CMK (cell line): Measurements from ENCODE around the gene SDSL.

Experiments
- DNase-seq: peaks from one replicate; pipeline ENCODE4 v3.0.0-alpha.2; 2010; ENCODE audit warnings: low read depth

SDSL gene

DNA sequence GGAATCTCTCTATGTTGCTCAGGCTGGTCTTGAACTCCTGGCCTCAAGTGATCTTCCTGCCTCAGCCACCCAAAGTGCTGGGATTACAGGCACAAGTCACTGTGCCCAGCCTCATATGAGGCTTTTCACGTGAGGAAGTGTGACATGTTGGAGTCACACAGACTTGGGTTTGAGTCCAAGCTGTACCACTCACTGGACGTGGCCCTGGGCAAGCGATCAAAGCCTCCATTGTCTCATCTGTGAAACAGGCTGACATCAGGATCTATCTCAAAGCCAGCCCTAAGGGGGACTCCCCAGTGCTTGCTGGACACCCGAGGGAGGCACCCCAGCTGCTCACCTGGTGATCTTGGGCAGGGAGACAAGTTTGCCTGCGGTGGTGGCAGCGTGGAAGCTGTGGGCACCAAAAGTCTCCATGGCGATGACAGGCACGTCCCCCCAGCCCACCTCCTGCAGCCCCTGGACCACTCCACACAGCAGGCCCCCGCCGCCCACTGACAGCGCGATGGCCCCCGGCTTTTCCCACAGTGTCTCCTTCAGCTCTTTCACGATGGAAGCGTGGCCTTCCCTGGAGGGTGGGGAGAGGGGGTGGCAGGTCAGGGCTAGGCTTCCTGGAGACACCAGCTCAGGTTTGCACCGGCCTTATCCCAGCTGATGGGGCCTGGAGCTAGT lies 25.2 kb upstream of the SDSL start:
- DNase-seq: no peak

DNA sequence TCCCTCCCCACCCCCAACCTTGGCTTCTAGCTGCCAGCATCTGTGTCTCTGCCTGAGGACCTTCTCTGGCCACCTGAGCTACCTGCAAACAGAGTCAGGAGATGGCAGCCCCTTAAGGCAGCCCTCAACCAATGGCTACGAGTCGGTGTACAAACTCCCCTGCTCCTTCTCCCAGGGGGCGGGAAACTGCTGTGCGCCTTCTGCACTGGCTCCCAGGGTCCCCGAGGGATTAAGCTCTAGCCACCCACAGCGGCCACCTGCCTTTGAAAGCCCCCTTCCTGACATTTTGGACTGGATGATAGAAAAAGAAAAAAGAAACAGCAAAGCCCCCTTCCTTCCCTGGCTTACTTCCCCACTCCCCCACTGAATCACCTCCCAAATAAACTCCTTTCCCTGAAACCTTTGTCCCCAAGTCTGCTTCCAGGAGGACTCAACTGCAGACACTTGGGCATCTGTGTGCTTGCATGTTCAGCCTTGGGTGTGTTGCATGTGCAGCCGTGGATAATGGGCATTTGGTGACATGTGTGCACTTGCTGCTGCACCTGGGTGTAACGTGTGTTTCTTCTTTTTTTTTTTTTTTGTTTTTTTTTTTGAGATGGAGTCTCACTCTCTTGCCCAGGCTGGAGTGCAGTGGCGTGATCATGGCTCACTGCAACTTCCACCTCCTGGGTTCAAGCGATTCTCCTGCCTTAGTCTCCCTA lies 24.5 kb upstream of the SDSL start:
- DNase-seq: no peak

DNA sequence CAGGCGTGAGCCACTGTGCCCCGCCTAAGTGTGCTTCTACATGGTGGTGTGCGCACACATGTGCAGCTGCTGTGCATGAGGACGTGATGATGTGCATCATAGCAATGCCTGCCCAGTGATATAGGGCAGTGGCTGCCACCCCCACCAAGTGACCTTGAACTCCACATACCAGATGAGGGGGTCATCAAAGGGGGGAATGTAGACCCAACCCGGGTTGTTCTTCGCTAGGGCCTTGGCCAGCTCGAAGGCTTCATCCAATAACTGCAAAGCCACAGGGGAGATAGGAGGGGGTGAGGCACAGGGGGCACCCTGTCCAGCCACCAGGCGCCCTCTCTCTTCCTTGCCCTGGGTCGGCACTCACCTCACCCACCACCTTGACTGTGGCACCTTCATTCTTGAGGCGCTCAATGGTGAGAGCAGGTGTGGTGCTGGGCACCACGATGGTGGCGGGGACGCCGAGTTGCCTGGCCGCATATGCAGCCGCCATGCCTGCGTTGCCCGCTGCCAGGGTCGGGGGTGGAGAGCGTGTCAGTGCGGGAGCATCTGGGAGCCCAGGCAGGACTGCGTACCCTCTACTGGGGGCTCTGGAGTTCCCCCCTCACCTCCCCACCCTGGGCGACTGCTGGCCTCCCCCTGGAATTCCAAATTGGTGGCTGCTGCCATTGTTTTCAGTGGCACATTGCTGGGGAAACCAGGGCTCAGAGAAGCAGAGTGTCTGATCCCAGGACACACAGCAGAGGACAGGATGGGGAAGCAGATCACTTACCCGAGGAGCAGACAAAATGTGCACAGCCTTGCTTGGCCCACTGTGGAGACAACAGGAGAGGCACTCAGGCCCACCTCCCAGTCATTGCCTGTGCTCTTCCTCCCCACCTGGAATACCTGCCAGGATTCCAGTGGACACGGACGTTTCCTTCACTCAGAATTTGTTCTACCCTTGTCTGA lies 23.6 kb upstream of the SDSL start:
- no peak for DNase-seq

DNA sequence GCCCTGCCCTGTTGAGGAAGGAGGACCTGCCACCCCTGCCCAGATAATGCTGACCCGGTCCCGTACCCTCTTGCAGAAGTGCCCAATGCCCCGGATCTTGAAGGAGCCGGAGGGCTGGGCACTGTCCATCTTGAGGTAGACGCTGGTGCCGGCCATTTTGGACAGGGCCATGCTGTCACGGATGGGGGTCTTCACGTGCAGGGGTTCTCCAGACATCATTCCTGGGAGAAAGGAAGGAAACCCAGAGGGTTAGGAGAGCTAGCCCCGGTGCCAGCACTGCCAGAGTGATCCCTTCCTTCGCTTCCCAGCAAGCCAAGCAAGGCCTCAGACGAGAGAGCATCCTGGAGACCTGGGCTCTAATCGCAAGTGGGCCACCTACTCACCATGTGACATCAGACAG lies 22.7 kb upstream of the SDSL start:
- no peak for DNase-seq

DNA sequence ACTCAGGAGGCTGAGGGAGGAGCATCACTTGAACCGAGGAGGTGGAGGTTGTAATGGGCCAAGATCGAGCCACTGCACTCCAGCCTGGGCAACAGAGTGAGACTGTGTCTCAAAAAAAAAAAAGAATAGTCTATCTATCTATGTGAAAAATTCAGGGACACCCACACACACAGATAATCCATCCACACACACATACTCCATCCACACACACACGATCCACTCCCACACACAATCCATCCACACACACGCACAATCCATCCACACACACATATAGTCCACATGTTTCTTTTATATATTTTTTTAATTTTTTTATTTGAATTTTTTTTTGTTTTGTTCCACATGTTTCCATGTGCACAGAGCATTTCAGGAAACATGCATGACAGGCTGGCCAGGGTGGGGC lies 21.8 kb upstream of the SDSL start:
- DNase-seq: no peak

DNA sequence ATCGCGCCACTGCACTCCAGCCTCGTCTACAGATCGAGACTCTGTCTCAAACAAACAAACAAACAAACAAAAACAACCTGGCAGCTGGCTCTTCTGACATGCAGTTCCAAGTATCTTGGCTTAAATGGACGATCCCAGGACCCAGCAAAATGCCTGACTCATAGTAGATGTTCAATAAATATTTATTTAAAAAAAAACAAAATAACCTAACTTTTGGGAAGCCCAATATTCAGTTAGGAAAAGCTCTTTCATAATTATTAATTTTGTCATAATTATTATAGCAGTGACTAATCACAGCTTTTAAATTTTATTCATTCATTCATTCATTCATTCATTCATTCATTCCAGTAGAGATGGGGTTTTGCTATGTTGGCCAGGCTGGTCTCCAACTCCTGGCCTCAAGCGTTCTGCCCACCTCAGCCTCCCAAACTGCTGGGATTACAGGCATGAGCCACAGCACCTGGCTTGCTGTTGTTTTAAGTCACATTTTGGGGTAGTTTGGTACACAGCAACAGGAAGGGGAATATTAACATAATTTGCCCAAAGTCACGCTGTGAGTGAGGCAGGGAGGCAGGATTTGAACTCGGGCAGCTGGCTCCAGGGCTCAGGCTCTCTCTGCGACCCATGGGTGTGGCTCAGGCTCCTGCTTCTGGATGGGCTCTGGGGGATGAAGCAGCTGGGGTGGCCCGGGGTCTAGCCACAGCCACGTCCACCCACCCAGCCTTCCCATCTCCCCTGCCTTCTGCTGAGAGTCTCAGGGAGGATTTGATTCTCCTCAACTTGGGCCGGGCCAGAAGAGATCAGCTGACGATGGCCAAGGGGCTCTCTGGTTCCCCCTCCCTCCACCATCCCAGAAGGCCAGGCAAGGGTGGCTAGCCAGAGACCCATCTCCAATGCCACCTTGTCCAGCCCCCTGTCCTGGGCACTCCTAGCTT lies 20.8 kb upstream of the SDSL start:
- DNase-seq: no peak

DNA sequence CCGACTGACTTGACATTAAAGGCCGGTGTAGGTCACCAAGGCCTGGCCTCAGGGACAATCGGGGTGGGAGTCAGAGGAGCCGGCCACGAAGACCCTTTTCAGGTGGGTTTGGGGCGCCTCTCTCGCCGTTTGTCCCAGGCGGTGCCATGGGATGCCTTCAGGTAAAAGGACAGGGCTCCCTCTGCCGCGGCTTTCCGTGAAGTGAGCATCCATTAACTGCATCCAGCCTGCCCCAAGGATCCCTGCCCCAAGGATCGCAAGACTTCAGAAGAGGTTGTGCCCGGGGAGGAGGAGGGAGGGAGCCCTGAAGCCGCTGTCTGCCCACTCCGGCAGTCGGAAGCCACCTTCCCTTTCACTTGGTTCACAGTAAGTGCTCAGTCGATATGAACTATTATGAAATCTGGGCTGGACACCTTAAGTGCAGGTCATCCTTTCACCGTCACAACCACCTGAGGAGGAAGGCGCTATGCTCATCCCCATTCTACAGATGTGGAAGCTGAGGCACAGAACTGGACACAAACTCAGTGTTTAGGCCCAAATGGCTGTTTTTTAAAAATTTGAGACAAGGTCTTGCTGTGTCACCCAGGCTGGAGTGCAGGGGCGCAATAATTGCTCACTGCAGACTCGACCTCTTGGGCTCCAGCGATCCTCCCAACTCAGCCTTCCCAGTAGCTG lies 19.5 kb upstream of the SDSL start:
- DNase-seq: no peak

DNA sequence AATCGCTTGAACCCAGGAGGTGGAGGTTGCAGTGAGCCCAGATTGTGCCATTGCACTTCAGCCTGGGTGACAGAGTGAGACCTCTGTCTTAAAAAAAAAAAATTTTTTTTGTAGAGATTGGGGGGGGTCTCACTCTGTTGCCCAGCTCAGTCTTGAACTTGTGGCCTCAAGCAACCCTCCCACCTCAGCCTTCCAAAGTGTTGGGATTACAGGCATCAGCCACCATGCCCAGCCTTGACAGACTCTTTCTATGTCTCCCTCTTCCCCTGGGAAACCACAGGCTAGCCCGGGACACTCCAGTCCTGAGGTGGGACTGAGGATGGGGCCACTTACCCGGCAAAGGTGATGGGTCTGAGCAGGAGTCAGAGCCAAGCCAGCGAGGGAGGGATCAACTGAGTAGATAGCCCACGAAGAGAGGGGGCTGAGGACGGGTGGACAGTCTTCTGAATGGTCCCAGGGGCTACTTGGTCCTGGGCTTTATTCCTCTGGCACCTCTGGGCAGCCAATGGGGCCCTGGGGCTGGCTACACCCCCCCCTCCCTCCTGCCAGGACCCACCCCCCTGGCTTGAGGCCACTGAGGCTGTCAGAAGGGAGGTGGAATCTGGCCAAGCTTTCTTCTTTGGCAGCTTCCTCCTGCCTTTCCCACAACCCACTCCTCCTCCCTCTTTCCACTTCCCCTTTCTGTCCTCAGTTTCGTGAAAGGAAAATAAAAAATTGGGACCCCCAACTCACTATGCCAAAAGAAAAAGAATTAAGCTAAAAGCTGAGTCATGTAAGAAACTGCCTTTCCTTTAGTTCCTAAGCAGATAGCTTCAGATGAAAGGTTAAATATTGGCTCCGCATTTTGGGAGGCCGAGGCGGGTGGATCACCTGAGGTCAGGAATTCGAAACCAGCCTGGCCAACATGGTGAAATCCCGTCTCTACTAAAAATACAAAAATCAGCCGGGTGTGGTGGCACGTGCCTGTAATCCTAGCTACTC lies 18.5 kb upstream of the SDSL start, which contains the start of gene SDS:
SDS (minus strand) TSS at position 453 of the 981 bp plus-strand sequence. CDS start 4,179 bp downstream, outside the sequence.
- no peak for DNase-seq

DNA sequence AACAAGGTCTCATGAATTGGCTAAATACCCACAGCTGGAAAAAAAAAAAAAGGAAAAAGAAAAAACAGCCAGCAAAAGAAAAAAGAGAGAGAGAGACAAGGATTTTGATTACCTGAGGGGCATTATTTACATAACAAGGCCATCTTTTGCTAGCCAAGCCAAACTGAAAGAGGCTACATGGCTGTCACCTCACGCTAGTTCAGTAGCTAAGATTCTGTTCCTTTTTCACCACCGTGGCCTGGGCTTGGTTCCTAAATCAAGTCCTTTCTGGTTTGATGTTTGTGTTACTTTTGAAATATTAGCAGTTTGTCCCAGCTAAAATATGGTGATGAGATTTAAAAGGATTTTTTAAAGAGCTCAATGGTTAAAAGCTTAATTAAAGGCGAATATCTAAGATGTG lies 16.5 kb upstream of the SDSL start:
- DNase-seq: no peak

DNA sequence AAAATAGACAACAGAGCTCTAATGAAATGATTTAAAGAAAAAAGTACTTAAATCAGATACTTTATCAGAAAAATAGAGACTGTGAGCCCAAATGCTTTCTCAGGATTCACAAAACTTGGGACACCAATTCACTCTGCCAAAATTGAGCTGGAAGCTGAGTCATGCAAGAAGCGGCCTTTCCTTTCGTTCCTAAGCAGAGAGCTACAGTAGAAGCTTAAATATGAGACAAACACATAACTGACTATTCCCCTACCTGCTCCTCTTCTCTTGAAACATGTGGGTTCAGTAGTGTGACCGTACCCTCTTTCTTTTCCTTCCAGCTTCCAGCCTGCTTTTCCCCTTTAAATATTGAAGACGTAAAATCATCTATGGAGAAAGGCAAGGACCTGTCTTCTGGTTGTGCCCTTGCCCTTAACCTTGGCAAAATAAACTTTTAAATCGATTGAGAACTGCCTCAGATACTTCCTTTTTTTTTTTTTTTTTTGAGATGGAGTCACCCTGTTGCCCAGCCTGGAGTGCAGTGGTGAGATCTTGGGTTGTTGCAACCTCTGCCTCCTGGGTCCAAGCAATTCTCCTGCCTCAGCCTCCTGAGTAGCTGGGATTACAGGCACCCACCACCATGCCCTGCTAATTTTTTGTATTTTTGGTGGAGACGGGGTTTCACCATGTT lies 14.1 kb upstream of the SDSL start:
- DNase-seq: no peak

DNA sequence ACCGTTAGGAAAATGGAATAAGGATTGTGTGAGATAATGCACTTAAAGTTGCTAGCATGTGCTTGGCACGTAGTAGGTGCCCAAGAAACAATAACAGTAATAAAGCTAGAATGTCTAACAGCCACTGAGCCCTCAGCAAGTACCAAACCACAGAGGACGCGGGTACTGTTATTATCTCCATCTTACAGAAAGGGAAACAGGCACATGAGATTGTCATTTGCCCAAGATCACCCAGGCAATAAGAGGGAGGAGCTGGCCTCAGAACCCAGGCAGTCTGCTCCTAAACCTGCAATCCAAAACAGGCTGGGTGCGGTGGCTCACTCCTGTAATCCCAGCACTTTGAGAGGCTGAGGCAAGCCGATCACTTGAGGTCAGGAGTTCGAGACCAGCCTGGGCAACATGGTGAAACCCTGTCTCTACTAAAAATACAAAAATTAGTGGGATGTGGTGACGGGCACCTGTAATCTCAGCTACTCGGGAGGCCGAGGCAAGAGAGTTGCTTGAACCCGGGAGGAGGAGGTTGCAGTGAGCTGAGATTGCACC lies 13.4 kb upstream of the SDSL start:
- DNase-seq: no peak

DNA sequence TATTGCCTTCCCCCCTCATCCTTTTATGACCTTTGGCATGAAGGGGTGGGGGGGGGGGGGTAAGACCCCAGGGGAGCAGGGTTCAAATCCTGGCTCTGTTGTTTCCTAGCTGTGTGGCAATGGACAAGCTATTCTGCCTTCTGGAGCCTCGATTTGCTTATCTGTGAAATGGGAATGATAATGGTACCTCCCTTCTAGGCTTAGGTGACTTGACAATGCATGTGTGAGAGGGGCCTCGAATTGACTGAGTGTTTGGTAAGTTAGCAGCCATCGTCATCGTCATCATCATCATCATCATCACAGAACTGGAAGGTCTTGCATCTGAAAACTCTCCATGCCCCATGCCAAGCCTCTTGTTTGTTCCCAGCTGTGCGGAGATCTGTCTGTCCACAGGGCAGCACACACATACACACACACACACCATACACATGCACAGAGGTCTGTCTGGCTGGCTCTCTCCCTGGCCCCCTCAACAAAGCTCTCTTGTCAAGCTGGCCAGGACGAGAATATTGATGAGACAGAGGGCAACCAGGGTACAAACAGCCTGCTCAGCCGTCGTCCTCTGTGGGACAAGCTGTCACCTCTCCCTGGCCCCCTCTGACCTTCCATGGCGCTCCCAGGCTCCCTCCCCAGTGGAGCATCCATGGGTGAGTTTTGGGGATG lies 12.6 kb upstream of the SDSL start:
- no peak for DNase-seq

DNA sequence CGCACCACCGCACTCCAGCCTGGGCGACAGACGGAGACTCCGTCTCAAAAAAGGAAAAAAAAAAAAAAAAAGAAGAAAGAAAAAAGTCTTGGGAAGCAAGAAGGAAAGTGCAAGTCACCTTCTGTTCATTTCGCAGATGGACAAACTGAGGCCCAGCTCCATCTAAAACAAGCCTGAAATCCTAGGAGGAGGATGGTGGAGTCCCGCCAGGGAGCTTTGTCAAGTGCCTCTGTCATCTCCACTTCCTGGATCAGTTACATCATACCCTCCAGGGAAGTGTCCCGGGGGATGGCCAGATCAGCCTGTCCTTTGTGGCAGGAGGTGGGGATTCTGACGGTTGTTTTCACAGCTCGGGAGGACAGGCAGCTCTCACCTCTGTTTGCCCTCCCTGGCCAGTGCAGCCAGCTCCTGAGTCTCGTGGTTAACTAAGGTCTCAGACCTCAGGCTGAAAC lies 8.7 kb upstream of the SDSL start:
- no peak for DNase-seq

DNA sequence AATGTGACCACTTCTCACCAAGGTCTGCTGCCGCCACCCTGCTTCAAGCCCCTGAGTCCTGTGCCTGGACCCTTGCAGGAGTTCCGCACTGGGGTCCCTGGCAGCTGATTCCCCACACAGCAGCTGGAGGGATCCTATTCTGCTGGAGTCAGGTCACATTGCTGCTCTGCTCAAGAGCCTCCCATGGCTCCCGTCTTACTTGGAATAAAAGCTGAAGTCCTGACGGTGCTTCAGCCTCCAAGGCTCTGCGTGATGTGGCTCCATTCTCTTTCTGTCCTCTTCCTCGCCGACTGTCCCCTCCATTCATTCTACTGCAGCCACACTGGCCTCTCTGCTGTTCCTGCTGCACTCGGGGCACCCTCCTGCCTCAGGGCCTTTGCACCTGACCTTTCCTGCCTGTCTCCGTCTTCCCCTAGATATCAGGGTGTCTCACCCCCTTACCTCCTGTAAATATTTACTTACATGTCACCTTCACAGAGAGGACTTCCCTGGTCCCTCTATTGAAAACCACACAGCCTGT lies 7.6 kb upstream of the SDSL start:
- DNase-seq: no peak

DNA sequence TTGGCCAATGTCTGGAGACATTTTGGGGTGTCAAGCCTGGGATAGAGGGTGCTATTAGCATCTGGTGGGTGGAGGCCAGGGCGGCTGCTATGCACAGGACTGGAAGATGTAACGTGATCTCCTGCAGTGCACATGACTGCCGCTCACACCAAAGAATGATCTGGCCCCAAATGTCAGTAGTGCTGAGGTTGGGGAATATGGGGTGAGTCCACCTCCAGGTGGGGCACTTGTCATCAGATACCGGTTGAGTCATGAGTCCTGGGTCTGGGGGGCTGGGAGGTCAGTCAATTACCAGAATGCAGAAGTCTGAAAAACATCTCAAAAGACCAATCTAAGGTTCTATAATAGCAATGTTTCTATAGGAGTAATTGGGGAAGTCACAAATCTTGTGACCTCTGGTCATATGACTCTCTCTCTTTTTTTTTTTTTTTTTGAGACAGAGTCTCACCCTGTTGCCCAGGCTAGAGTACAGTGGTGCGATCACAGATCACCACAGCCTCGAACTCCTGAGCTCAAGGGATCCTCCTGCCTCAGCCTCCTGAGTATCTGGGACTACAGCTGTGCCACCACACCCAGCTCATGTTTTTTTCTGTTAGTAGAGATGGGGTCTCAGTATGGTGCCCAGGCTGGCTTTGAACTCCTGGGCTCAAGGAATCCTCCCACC lies 6.0 kb upstream of the SDSL start:
- DNase-seq: no peak

DNA sequence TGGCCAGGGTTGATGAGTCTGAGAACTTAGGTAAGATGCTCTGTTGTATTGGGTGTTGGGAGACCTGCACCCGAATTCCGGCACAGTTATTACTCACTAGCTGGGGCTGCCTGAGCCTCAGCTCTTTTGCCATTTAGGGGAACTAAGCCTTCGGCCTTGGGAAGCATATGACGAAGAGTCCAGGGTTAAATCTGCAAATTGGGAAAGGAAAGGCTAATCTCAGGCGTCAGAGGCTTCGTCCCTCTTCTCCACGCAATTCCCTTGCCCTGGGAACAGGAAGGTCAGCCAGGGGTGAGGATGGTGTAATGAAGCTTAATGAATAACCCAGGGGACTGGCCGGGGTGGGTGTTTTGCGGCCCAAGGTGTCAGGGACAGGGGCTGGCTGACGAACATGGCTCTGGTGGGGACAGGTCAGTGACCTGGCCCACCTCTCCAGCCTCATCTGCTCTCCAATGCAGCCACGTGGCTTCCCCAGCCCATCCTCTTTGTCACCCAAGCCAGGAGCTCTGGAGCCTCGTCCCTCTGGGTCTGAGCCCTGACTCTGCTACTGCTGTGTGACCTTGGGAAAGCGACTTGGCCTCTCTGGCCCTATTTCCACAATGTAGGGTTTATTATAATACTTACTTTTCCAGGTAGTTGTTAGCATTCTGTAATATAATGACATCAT lies 3.8 kb upstream of the SDSL start:
- DNase-seq: no peak
